ENCODE data around the gene PPIP5K1. TPM values are rescaled to one million over a fixed set of nuclear protein-coding genes. Genes with fewer than 3 reads are reported as not detected.

Gene PPIP5K1
- total RNA-seq, 1 donor from 2014 or later: 42.1 TPM

- DNase-seq (ENCODE audit: low spot score): no peak
- intact Hi-C loops (cut with DNase I): no loop called here
Observed at GRCh38 chr15:43522247-43522646, 67.8 kb downstream of the PPIP5K1 start.

- DNase-seq (ENCODE audit: low spot score): no peak
- intact Hi-C loops (cut with DNase I): no loop called here
Observed at GRCh38 chr15:43521419-43521818, 68.6 kb downstream of the PPIP5K1 start.

- intact Hi-C loops (cut with DNase I): no loop called here
- no peak for DNase-seq (ENCODE audit: low spot score)
Observed at GRCh38 chr15:43520138-43520537, 69.9 kb downstream of the PPIP5K1 start.

- no peak for DNase-seq (ENCODE audit: low spot score)
- intact Hi-C loops (cut with DNase I): no loop called here
Observed at GRCh38 chr15:43519196-43519595, 70.8 kb downstream of the PPIP5K1 start.

GRCh38 chr15:43518197-43518761, 71.7 kb downstream of the PPIP5K1 start:
- DNase-seq (ENCODE audit: low spot score): no peak
- intact Hi-C loops (cut with DNase I): loop anchor here (1.0 kb wide), 1 partner anchor 8 kb away; no protein-coding TSS in a partner anchor

- intact Hi-C loops (cut with DNase I): loop anchor here (1.0 kb wide), 1 partner anchor 7 kb away; no protein-coding TSS in a partner anchor
- DNase-seq (ENCODE audit: low spot score): no peak
Observed at GRCh38 chr15:43517354-43518196, 72.4 kb downstream of the PPIP5K1 start, which contains the start of gene MAP1A. Gene MAP1A, plus strand, starts transcription at chr15:43517608. Its CDS starts 3,866 bp downstream, at chr15:43521474.

- DNase-seq (ENCODE audit: low spot score): no peak
- intact Hi-C loops (cut with DNase I): no loop called here
Observed at GRCh38 chr15:43516801-43517353, 73.1 kb downstream of the PPIP5K1 start.

- intact Hi-C loops (cut with DNase I): no loop called here
Observed at GRCh38 chr15:43516185-43516584, 73.8 kb downstream of the PPIP5K1 start.

GRCh38 chr15:43515741-43516140, 74.3 kb downstream of the PPIP5K1 start:
- intact Hi-C loops (cut with DNase I): no loop called here
- DNase-seq (ENCODE audit: low spot score): no peak

More at GRCh38 chr15:43516185-43516584, 73.8 kb downstream of the PPIP5K1 start:
- DNase-seq (ENCODE audit: low spot score): no peak

GRCh38 chr15:43514241-43515057, 75.6 kb downstream of the PPIP5K1 start:
- DNase-seq (ENCODE audit: low spot score): no peak
- intact Hi-C loops (cut with DNase I): no loop called here

GRCh38 chr15:43513550-43513949, 76.5 kb downstream of the PPIP5K1 start:
- intact Hi-C loops (cut with DNase I): no loop called here
- DNase-seq (ENCODE audit: low spot score): no peak

- no peak for DNase-seq (ENCODE audit: low spot score)
- intact Hi-C loops (cut with DNase I): no loop called here
Observed at GRCh38 chr15:43511012-43511885, 78.8 kb downstream of the PPIP5K1 start.

- peak; percentile 99 for DNase-seq (ENCODE audit: low spot score)
- intact Hi-C loops (cut with DNase I): loop anchor here (1.0 kb wide), 2 partner anchors 8 to 17 kb away; partner anchors contain the start of gene TP53BP1
Observed at GRCh38 chr15:43510200-43511011, 79.6 kb downstream of the PPIP5K1 start.

- DNase-seq (ENCODE audit: low spot score): no peak
- intact Hi-C loops (cut with DNase I): loop anchor here (1.0 kb wide), 2 partner anchors 9 to 16 kb away; partner anchors contain the start of gene TP53BP1
Observed at GRCh38 chr15:43509660-43510199, 80.3 kb downstream of the PPIP5K1 start.

GRCh38 chr15:43508991-43509659, 80.9 kb downstream of the PPIP5K1 start:
- intact Hi-C loops (cut with DNase I): no loop called here
- no peak for DNase-seq (ENCODE audit: low spot score)

- no peak for DNase-seq (ENCODE audit: low spot score)
Observed at GRCh38 chr15:43508421-43508820, 81.6 kb downstream of the PPIP5K1 start.

GRCh38 chr15:43505738-43506137, 84.3 kb downstream of the PPIP5K1 start:
- intact Hi-C loops (cut with DNase I): no loop called here
- no peak for DNase-seq (ENCODE audit: low spot score)

More at GRCh38 chr15:43508421-43508820, 81.6 kb downstream of the PPIP5K1 start:
- intact Hi-C loops (cut with DNase I): no loop called here
